HL-60 (cell line): ENCODE measurements around the gene ZNF423.

ENCODE experiments used
- CTCF ChIP-seq: IDR thresholded peaks from one replicate; pipeline ENCODE4 v1.5.1; 2011; ENCODE audit warnings: low read length, control low read depth, inconsistent platforms; ENCODE audit not compliant: insufficient read depth
- POLR2AphosphoS5 ChIP-seq: IDR thresholded peaks from 2 replicates; pipeline ENCODE4 v1.6.1; 2012; ENCODE audit warnings: low read depth
- REST ChIP-seq: IDR thresholded peaks from 2 replicates; pipeline ENCODE4 v1.6.1; 2012; ENCODE audit warnings: low read depth; ENCODE audit not compliant: insufficient replicate concordance
- SPI1 ChIP-seq: IDR thresholded peaks from 2 replicates; pipeline ENCODE4 v1.6.1; 2012; ENCODE audit warnings: low read depth, mild to moderate bottlenecking, borderline replicate concordance

DNA sequence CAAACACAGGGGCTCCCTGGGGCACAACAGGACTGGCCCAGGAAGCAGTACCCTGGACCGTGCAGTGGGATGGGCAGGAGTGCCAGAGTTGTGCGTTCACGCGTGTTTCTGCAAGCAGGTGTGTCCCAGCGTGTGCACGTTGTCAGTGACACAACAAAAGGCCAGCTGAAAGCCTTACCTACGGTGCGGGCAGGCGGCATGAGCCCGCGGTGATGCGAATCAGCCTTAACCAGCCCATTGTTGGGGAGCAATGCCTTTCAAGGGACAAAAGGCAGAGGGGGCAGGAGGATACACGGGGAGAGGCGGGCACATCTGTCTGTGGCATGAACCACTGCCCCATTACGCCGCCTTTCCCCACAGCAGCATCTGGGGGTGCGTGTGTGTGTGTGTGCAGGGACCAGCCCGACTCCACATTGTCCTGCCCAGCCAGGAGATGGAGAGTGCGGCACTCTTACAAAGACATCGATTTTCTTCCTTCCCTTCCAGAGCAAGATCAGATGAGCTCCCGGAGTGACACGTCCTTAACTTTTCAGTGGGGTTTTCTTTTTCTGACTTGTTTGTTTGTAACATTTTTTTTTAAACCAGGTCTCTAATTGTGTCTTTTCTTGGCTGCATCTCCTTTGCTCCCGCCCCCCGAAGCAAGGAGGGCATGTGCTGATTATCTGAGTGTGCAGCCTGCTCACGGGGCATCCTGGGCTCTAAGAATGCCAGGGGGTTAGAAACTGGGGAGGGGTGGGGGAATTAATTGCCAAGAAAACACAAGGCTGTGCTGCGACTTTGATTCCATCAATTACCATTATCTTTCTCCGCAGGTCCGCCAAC, 158.1 kb downstream of the ZNF423 start:
- TF ChIP-seq CTCF (no peak), REST (no peak), POLR2AphosphoS5 (no peak), SPI1 (no peak)
